Ovary (tissue), 9 donors: ENCODE measurements around the gene DDX51. TPM values are rescaled to one million over a fixed set of nuclear protein-coding genes. Genes with fewer than 3 reads are reported as not detected.

Experiments used
- DNase-seq, 5 donors: peaks; one replicate each; pipeline ENCODE4 v3.0.0-alpha.2; 2019 to 2020
- H3K27ac ChIP-seq, 2 donors: fragments of 200-600 bp; one replicate each; pipeline versions ENCODE4 v1.5.1 to v1.8.0; 2019 to 2022
- H3K27me3 ChIP-seq: fragments of 200-600 bp; one replicate; pipeline ENCODE4 v1.8.0; 2022
- H3K36me3 ChIP-seq: fragments of 200-600 bp; sonication (generic); one replicate; pipeline ENCODE4 v1.5.1; 2019
- H3K4me1 ChIP-seq: one replicate; pipeline ENCODE4 v1.8.1; 2013; ENCODE audit warnings: mild to moderate bottlenecking, moderate library complexity; ENCODE audit not compliant: insufficient read depth
- H3K4me3 ChIP-seq: fragments of 200-600 bp; sonication (generic); one replicate; pipeline ENCODE4 v1.5.1; 2017
- H3K9me3 ChIP-seq, 2 donors: fragments of 200-600 bp in 1 of 2; sonication (generic) in 1 of 2; one replicate each; pipeline versions ENCODE4 v1.5.1 to v1.8.1; 2013 to 2019; ENCODE audit warnings: mild to moderate bottlenecking in 1 of 2, moderate library complexity in 1 of 2
- EP300 ChIP-seq: sonication (generic); formaldehyde crosslinking; IDR thresholded peaks from one replicate; pipeline ENCODE4 v1.6.1; 2017; ENCODE audit warnings: antibody characterized with exemption
- POLR2A ChIP-seq: fragments of 450-650 bp; IDR thresholded peaks from one replicate; pipeline ENCODE4 v1.6.1; 2017; ENCODE audit warnings: antibody characterized with exemption, mild to moderate bottlenecking, moderate library complexity
- WGBS, 3 donors: extraction: QIAGEN DNeasy Blood & Tissue Kit in 1 of 3; methylation state at CpG; one replicate each; pipeline versions ENCODE4 v1.1.5 to v1.1.7; 2013 to 2017; 5-methylcytosine and 5-hydroxymethylcytosine counted together
- intact Hi-C, 4 donors: fragments of 100-400 bp; cut with DNase I; formaldehyde crosslinking; loops; one replicate each; pipeline versions ENCODE4 v1.11.0 to v1.15.1; 2022 to 2023
- polyA plus RNA-seq, 2 donors: library from polyadenylated mRNA; stranded (reverse); fragments of 200-250 nt in 1 of 2; fragments of 350-450 nt in 1 of 2; fragmentation: Illumina TruSeq in 1 of 2; extraction: RNeasy Lipid Tissue Mini Kit (QIAGEN cat#74804) in 1 of 2; gene quantifications; one replicate each; pipeline ENCODE4 v1.2.3, GENCODE V29; 2013 to 2014
- total RNA-seq, 7 donors: library from RNA; depleted of rRNA in 2 of 7; stranded (reverse); fragments of >200 nt in 2 of 7; fragmentation: NEBNext Ultra II Directional in 3 of 7; extraction: Animal tissue kit (Norgen Biotek cat#: 25700) in 3 of 7; gene quantifications; one replicate each; pipeline versions ENCODE4 v1.1.0 to v1.2.4, GENCODE V29; 2016 to 2023
- TF ChIP-seq, protein P1 (sequence below), 3 donors: fragments of 450-650 bp in 2 of 3; fragments of 200-600 bp in 1 of 3; IDR thresholded peaks; one replicate each; pipeline versions ENCODE4 v1.5.1 to v1.8.0; 2016 to 2022; ENCODE audit warnings: antibody characterized with exemption in 3 of 3, mild to moderate bottlenecking in 1 of 3
- donor health status: DM: no; HTN: no; CAD: no; lungs with moderate emphysema.
- donor health status: DM: no; HTN: no; CAD: no.
- donor health status: Bipolar disorder and iron deficiency.
- donor health status: DM: yes; HTN: yes; CAD: no.
- donor health status: DM: no; HTN: no; CAD: no.
- donor health status: DM: yes; HTN: yes; CAD: no.

DDX51 gene
- total and polyA plus RNA-seq, 9 donors = 10.0 to 26.2 (median 21.8) TPM

DNA sequence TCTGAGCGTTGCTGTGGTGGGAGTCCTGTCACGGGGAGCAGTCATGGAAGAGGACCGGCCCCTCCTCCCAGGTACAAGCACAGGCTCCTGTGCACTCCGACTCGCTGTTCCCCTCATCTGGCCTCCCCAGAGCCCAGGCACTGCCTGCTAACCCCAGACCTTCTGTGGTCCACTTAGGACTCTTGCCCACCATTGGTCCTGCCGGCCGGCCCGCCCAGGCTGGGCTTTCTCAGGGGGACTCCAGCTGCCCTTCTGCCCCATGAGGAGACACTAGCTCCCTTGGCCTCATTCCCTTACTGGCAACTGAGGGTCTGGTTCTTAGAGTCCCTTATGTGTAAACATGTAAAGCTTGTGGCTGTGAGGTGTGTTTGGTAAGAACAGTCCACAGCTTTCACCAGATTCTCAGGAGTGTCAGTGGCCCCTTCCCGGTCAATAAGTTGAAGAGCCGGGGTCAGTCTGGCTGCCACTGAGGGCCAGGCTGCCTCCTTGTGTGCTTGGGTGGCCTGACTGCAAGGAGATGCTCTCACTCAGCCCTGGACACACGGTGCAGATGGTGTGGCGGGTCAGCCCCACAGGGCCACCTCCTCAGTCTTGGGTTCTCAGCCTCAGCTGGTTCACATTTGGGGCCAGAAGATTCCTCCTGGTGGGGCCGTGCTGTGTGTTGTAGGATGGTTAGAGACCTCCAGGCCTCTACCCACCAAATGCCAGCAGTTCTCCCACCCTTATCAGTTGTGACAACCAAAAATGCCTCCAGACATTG is 43.6 kb downstream of the DDX51 start:
- Histone ChIP-seq H3K27ac (no peak overlapping the region), H3K9me3 (no peaks in the 10 kb centered on the region), H3K4me3 (no peak overlapping the region), H3K4me1 (no peaks in the 10 kb centered on the region), H3K36me3 (no peaks in the 10 kb centered on the region), H3K27me3 (no peaks in the 10 kb centered on the region)
- WGBS, 3 donors = 93 to 94% (median 93%) methylated on average over 13 of the region's 13 CpGs
- TF ChIP-seq EP300 (no peak), POLR2A (no peak)
- TF ChIP-seq, protein P1, sequence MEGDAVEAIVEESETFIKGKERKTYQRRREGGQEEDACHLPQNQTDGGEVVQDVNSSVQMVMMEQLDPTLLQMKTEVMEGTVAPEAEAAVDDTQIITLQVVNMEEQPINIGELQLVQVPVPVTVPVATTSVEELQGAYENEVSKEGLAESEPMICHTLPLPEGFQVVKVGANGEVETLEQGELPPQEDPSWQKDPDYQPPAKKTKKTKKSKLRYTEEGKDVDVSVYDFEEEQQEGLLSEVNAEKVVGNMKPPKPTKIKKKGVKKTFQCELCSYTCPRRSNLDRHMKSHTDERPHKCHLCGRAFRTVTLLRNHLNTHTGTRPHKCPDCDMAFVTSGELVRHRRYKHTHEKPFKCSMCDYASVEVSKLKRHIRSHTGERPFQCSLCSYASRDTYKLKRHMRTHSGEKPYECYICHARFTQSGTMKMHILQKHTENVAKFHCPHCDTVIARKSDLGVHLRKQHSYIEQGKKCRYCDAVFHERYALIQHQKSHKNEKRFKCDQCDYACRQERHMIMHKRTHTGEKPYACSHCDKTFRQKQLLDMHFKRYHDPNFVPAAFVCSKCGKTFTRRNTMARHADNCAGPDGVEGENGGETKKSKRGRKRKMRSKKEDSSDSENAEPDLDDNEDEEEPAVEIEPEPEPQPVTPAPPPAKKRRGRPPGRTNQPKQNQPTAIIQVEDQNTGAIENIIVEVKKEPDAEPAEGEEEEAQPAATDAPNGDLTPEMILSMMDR (IDR thresholded peaks at IDR 0.05) = no peak
- intact Hi-C loops = no loop called here
- DNase-seq = no peak

DNA sequence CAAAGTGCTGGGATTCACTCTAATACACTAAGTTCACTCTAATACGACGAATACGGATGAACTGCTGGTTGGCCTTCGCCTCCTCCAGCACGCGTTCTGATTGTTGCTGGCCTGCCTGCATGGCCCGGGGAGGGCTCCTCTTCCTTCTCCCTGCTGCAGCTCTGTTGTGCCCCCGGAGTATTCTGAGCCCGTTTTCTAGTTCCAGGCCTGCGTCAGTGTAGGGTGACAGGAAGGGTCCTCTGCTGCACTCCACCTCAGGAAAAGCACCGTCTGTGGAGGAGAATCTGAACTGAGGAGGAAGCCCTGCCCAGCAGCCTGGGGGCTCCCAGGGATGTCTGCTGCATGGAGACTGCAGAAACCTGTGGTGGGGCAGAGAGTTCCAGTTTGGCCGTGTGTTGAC is 44.4 kb downstream of the DDX51 start:
- Histone ChIP-seq H3K27ac (no peak overlapping the region), H3K4me1 (no peaks in the 10 kb centered on the region), H3K36me3 (no peaks in the 10 kb centered on the region), H3K9me3 (no peaks in the 10 kb centered on the region), H3K4me3 (no peak overlapping the region), H3K27me3 (no peaks in the 10 kb centered on the region)
- no peak for TF ChIP-seq EP300
- TF ChIP-seq, protein P1 (IDR thresholded peaks at IDR 0.05) = no peak
- no peak for TF ChIP-seq POLR2A
- 87 to 93% (median 89%) methylated on average over 12 of the region's 12 CpGs for WGBS, 3 donors
- no peak for DNase-seq
- intact Hi-C loops = no loop called here

DNA sequence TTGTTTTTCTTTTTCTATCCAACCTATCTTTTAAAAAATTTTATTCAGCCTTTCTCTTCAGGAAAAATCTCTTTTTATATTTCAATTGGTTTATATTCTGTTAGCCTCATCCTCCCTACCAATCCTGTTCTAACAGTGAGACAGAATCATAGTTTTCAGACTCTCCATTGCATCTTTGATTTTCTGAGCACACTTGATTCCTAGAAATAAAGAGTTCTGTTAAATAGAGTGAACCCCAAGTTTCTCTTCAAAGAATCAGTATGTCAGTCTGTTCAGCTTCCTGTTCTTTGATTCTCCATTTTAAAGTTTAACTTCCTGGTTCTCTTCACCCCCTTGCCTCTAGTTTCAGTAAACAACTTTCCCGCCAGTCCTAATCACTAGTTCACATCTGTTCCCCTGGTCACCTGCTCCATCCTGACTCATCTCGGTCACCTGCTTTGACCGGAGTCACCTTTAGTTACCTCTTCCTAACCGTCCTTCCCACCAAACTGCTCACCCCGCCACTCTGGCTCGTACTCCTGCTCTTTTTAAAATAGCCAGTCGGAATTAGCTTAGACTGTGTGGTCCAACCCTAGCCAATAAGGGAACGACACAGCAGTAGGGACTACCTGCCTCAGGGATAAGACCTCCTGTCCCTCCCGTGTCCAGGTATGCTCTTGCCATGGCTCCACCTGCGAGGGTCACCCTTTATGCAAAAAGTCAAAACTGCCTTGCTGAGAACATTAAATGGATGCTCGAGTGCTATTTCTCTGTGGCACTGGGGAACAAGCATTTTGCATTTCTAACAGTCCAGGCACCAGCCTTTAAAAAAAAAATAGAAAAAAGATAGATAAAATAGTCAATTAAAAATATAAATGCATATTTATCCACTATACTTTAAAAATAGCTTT is 48.4 kb downstream of the DDX51 start:
- no peak overlapping the region for H3K27ac ChIP-seq
- H3K4me3 ChIP-seq = no peak overlapping the region
- 96 to 97% (median 97%) methylated on average over 11 of the region's 11 CpGs for WGBS, 3 donors
- intact Hi-C loops = no loop called here
- DNase-seq = no peak
- TF ChIP-seq POLR2A (no peak), EP300 (no peak)
- TF ChIP-seq, protein P1 (IDR thresholded peaks at IDR 0.05) = no peak
- no peaks in the 10 kb centered on the region for H3K36me3 ChIP-seq
- H3K9me3 ChIP-seq = no peaks in the 10 kb centered on the region
- H3K4me1 ChIP-seq = no peaks in the 10 kb centered on the region
- no peaks in the 10 kb centered on the region for H3K27me3 ChIP-seq

DNA sequence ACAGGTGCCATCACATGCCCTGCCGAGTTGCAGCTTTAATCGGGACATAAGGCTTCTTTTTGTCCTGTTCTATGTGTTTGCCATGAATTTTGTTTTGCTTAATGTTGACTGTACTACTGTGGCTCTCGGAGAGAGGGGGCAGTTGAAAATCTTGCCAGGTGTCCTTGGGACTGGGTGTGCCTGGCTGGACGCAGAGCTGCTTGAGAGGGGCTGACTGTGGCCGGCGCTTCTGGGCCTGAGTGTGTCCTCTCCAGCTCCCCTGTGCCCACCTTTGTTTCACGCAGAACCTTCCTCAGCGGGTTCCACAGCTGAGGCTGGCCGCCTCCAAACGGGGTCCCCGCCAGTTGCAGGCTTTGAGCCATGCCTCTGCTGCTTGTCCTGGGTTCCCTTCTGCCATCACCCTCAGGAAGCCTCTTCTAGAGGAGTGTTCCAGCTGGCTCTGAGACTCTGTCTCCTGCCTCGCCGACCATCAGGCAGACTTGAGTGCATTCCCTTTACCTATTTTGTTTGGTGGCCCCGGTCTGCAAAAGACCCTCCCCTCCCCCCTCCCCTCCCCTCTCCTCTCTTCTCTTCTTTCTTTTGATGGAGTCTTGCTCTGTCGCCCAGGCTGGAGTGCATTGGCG is 49.7 kb downstream of the DDX51 start:
- H3K27ac ChIP-seq = no peak overlapping the region
- no peaks in the 10 kb centered on the region for H3K4me1 ChIP-seq
- H3K9me3 ChIP-seq = no peaks in the 10 kb centered on the region
- TF ChIP-seq POLR2A (no peak), EP300 (no peak)
- TF ChIP-seq, protein P1 (IDR thresholded peaks at IDR 0.05) = no peak
- intact Hi-C loops = no loop called here
- 92 to 95% (median 94%) methylated on average over 15 to 16 of the region's 16 CpGs for WGBS, 3 donors
- no peaks in the 10 kb centered on the region for H3K27me3 ChIP-seq
- no peaks in the 10 kb centered on the region for H3K36me3 ChIP-seq
- DNase-seq = no peak
- H3K4me3 ChIP-seq = no peak overlapping the region
